Astrocyte of the hippocampus (primary cell): Measurements from ENCODE around the gene GPC5.
"Not testable (repeated sequence)": the region's sequence is repeated elsewhere in the genome, so short reads cannot be mapped to it uniquely, and the experiment has no call there.

Experiments
- DNase-seq: peaks from one replicate; pipeline ENCODE4 v3.0.0; 2011; ENCODE audit warnings: low read depth, low spot score

The GPC5 gene

GRCh38 chr13:91868351-91868750, 469.9 kb downstream of the GPC5 start:
- no peak for DNase-seq

- DNase-seq, result no peak
Observed at GRCh38 chr13:91878491-91878890, 480.1 kb downstream of the GPC5 start.

GRCh38 chr13:91879360-91879759, 480.9 kb downstream of the GPC5 start:
- DNase-seq, result no peak

GRCh38 chr13:91882918-91883317, 484.5 kb downstream of the GPC5 start:
- no peak for DNase-seq

- DNase-seq, result no peak
Observed at GRCh38 chr13:91889641-91890040, 491.2 kb downstream of the GPC5 start.

- DNase-seq, result no peak
Observed at GRCh38 chr13:91891141-91891540, 492.7 kb downstream of the GPC5 start.

GRCh38 chr13:91893040-91893439, 494.6 kb downstream of the GPC5 start:
- DNase-seq, result no peak

GRCh38 chr13:91894316-91894715, 495.9 kb downstream of the GPC5 start:
- DNase-seq, result peak; percentile 10

GRCh38 chr13:91896547-91896946, 498.1 kb downstream of the GPC5 start:
- no peak for DNase-seq

- not testable (repeated sequence) for DNase-seq
Observed at GRCh38 chr13:91898986-91899385, 500.6 kb downstream of the GPC5 start.

GRCh38 chr13:91902291-91902690, 503.9 kb downstream of the GPC5 start:
- no peak for DNase-seq

- no peak for DNase-seq
Observed at GRCh38 chr13:91904005-91904404, 505.6 kb downstream of the GPC5 start.

GRCh38 chr13:91904597-91904996, 506.2 kb downstream of the GPC5 start:
- no peak for DNase-seq

GRCh38 chr13:91907398-91907797, 509.0 kb downstream of the GPC5 start:
- no peak for DNase-seq

- no peak for DNase-seq
Observed at GRCh38 chr13:91909617-91910016, 511.2 kb downstream of the GPC5 start.

- no peak for DNase-seq
Observed at GRCh38 chr13:91922969-91923592, 524.7 kb downstream of the GPC5 start.

- DNase-seq, result no peak
Observed at GRCh38 chr13:91930687-91931086, 532.3 kb downstream of the GPC5 start.

- no peak for DNase-seq
Observed at GRCh38 chr13:91934354-91934753, 535.9 kb downstream of the GPC5 start.

GRCh38 chr13:91946498-91947070, 548.2 kb downstream of the GPC5 start:
- peak; percentile 46 for DNase-seq

GRCh38 chr13:91948736-91949135, 550.3 kb downstream of the GPC5 start:
- DNase-seq, result no peak

GRCh38 chr13:91950803-91951202, 552.4 kb downstream of the GPC5 start:
- no peak for DNase-seq

GRCh38 chr13:91955546-91956355, 557.3 kb downstream of the GPC5 start:
- peak; percentile 2 for DNase-seq

GRCh38 chr13:91960947-91961346, 562.5 kb downstream of the GPC5 start:
- no peak for DNase-seq
